Measurements from ENCODE around the gene OPN5.

- TF ChIP-seq CSRNP3 (CRISPR knock-in tag; IDR thresholded peaks at IDR 0.05) (no peak), BACH2 (CRISPR knock-in tag; IDR thresholded peaks at IDR 0.05; ENCODE audit: borderline replicate concordance) (no peak), ZNF8 (CRISPR knock-in tag; IDR thresholded peaks at IDR 0.05) (no peak)
Observed at GRCh38 chr6:47811443-47811842, 29.6 kb downstream of the OPN5 start.

All from SK-N-SH treated with all-trans-retinoic acid at 6 μM for 48 hours (cell line).